BJ (cell line): ENCODE data around the gene EBLN2. TPM values are rescaled to one million over a fixed set of nuclear protein-coding genes. Genes with fewer than 3 reads are reported as not detected.
"Not testable (repeated sequence)": the region's sequence is repeated elsewhere in the genome, so short reads cannot be mapped to it uniquely, and the experiment has no call there.

Source experiments
- CTCF ChIA-PET: fragments of 350-600 bp; formaldehyde crosslinking; extraction: SDS; loops from one replicate; lab custom pipeline; 2021; ENCODE audit warnings: antibody characterized with exemption, inconsistent platforms; lab: Yijun Ruan, JAX
- POLR2A ChIA-PET: fragments of 300-600 bp; sonication (Branson Sonifier 250); formaldehyde crosslinking; extraction: SDS; loops from one replicate; lab custom pipeline; 2021; ENCODE audit warnings: antibody characterized with exemption; lab: Charles Lee
- DNase-seq: peaks from one replicate; pipeline ENCODE4 v3.0.0-alpha.2; 2011; ENCODE audit warnings: low read depth
- H3K27me3 ChIP-seq: 2 replicates; pipeline ENCODE4 v1.6.0; 2011; ENCODE audit warnings: low read length; ENCODE audit not compliant: control insufficient read depth, insufficient read depth
- H3K36me3 ChIP-seq: 2 replicates; pipeline ENCODE4 v1.5.1; 2011; ENCODE audit warnings: low read length; ENCODE audit not compliant: control insufficient read depth, insufficient read depth
- H3K4me3 ChIP-seq: 2 replicates; pipeline ENCODE4 v1.5.1; 2011; ENCODE audit warnings: low read depth, mild to moderate bottlenecking, control low read depth, low read length
- polyA plus RNA-seq: library from polyadenylated mRNA; depleted of rRNA; stranded (reverse); fragments of >200 nt; gene quantifications from 2 replicates; pipeline ENCODE4 v1.2.3, GENCODE V29; 2011
- TF ChIP-seq, protein P1 (sequence below): IDR thresholded peaks from 2 replicates; pipeline ENCODE4 v1.5.1; 2011; ENCODE audit warnings: low read depth, mild to moderate bottlenecking, control low read depth, inconsistent platforms, low read length, moderate library complexity; ENCODE audit not compliant: insufficient read depth

The EBLN2 gene
- polyA plus RNA-seq, 1 experiment: 1.0 TPM

- Histone ChIP-seq H3K36me3 (no peaks in the 10 kb centered on the region), H3K4me3 (no peak overlapping the region), H3K27me3 (no peaks in the 10 kb centered on the region)
- no peak for DNase-seq
- POLR2A ChIA-PET: interaction anchor here (0.6 kb wide), 1 partner anchor 14 kb away, joined by 5 read pairs; no protein-coding TSS in a partner anchor
- CTCF ChIA-PET: interaction anchor here (0.7 to 4.5 kb wide), 13 partner anchors 11 to 234 kb away, joined by 3 to 24 read pairs (median 5); partner anchors contain the start of genes GXYLT2 and SHQ1
- TF ChIP-seq, protein P1, sequence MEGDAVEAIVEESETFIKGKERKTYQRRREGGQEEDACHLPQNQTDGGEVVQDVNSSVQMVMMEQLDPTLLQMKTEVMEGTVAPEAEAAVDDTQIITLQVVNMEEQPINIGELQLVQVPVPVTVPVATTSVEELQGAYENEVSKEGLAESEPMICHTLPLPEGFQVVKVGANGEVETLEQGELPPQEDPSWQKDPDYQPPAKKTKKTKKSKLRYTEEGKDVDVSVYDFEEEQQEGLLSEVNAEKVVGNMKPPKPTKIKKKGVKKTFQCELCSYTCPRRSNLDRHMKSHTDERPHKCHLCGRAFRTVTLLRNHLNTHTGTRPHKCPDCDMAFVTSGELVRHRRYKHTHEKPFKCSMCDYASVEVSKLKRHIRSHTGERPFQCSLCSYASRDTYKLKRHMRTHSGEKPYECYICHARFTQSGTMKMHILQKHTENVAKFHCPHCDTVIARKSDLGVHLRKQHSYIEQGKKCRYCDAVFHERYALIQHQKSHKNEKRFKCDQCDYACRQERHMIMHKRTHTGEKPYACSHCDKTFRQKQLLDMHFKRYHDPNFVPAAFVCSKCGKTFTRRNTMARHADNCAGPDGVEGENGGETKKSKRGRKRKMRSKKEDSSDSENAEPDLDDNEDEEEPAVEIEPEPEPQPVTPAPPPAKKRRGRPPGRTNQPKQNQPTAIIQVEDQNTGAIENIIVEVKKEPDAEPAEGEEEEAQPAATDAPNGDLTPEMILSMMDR: no peak
Measured at GRCh38 chr3:73056845-73057150, 4.7 kb upstream of the EBLN2 start.

DNA sequence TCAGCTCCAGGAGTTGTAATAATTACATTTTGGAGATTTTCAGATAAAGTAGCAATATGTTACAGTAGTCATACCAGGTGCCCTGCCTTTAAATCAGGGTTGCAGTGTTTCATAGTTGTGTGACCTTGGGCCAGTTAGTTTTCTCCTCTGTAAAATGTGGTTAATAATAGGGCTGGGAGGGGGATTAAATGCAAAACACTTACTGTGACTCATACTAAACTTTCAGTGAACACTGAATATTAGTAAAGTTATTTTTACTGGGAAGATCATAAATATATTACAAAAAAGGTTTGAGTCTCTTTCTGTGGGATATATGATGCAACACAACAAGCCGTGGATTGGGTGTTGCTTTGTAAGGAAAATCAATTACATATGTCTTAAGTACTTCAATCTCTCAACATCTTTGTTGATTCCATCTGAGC lies 1.1 kb upstream of the EBLN2 start:
- Histone ChIP-seq H3K4me3 (no peak overlapping the region), H3K36me3 (peaks cover 5% of the 10 kb centered on the region), H3K27me3 (no peaks in the 10 kb centered on the region)
- POLR2A ChIA-PET: no interaction called here
- DNase-seq: peak; percentile 54
- TF ChIP-seq, protein P1: no peak
- CTCF ChIA-PET: interaction anchor here (1.2 kb wide), 1 partner anchor 10 kb away, joined by 3 read pairs; no protein-coding TSS in a partner anchor

- CTCF ChIA-PET: interaction anchor here (0.8 to 1.9 kb wide), 3 partner anchors 12 to 247 kb away, joined by 3 to 4 read pairs (median 3); partner anchors contain the start of gene GXYLT2
- H3K36me3 ChIP-seq, POLR2A ChIA-PET, H3K4me3 ChIP-seq, DNase-seq, H3K27me3 ChIP-seq: not testable (repeated sequence)
Measured at GRCh38 chr3:73066243-73066642, 4.8 kb downstream of the EBLN2 start.

- no peak for DNase-seq
- Histone ChIP-seq H3K36me3 (no peaks in the 10 kb centered on the region; the same call in 1 of the 2 replicates), H3K4me3 (no peak overlapping the region), H3K27me3 (no peaks in the 10 kb centered on the region)
- ChIA-PET CTCF (no interaction called here), POLR2A (no interaction called here)
- TF ChIP-seq, protein P1: no peak
Measured at GRCh38 chr3:73068419-73068818, 7.0 kb downstream of the EBLN2 start.

- Histone ChIP-seq H3K36me3 (no peaks in the 10 kb centered on the region), H3K4me3 (no peak overlapping the region), H3K27me3 (no peaks in the 10 kb centered on the region)
- CTCF ChIA-PET: no interaction called here
- TF ChIP-seq, protein P1: no peak
- POLR2A ChIA-PET: no interaction called here
- DNase-seq: no peak
Measured at GRCh38 chr3:73069187-73069586, 7.7 kb downstream of the EBLN2 start.
